Central memory CD8-positive, alpha-beta T cell (primary cell): ENCODE results near the gene COL15A1.

Experiments used
- ATAC-seq: fragments of 150-1000 bp; cut with Tn5 transposase; replicated peaks from 2 replicates; pipeline ENCODE4 v1.10.0; 2022; ENCODE audit warnings: mild to moderate bottlenecking, moderate FRiP score, moderate number of reproducible peaks; ENCODE audit not compliant: poor library complexity, severe bottlenecking; ENCODE audit errors: extremely low read depth
- DNase-seq, 2 donors: peaks; one replicate each; pipeline ENCODE4 v3.0.0; 2021; ENCODE audit warnings: low spot score in 2 of 2
- H3K27ac Mint-ChIP-seq: one replicate; pipeline ENCODE4 v1.8.0; 2022; ENCODE audit warnings: low read depth, mild to moderate bottlenecking, moderate library complexity, mixed read lengths
- H3K27me3 Mint-ChIP-seq: one replicate; pipeline ENCODE4 v1.8.0; 2022; ENCODE audit warnings: mixed read lengths
- H3K36me3 Mint-ChIP-seq: one replicate; pipeline ENCODE4 v1.8.0; 2022; ENCODE audit warnings: mild to moderate bottlenecking, moderate library complexity, mixed read lengths; ENCODE audit not compliant: insufficient read depth
- H3K4me1 Mint-ChIP-seq: one replicate; pipeline ENCODE4 v1.8.0; 2022; ENCODE audit warnings: mixed read lengths
- H3K4me3 Mint-ChIP-seq: one replicate; pipeline ENCODE4 v1.8.0; 2022; ENCODE audit warnings: mild to moderate bottlenecking, moderate library complexity, mixed read lengths
- H3K9me3 Mint-ChIP-seq: one replicate; pipeline ENCODE4 v1.8.0; 2022; ENCODE audit warnings: mixed read lengths

The COL15A1 gene

DNA sequence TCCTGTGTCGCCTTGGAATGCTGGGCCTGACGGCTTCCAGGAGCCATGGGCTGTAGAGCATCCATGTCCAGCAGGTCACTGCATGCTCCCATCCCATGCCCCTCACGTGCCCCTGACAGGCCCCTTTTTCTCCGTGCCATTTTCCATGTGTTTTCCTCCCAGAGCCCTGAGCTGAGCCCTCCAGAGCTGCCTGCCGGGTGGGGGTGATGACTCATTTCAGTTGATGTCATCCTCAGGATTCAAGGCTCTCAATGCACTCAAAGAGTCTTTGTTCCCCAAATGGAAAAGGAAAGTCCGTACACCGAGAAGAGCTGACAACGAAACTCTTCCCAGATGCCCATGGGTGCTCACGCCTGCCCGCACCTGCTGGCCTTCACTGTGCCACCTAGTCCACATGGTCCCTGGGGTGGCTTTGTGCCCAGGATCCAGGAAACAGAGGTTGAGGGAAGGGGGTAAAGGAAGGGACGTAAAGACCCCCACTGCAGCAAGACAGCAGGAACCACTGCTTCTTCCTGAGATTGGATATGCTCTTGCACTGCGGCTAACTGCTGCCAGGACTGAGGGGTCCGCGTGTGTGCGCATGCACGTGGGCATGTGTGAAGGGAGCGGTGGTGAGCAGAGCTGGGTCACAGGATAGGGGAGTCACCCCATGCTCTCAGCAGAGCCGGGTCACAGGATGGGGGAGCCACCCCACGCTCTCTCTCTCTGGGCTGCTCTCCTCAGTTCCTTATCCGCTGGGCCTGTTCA is 27.6 kb downstream of the COL15A1 start:
- no peak for DNase-seq
- H3K9me3 Mint-ChIP-seq, result no peaks in the 10 kb centered on the region
- no peak for ATAC-seq
- H3K4me3 Mint-ChIP-seq, result no peak overlapping the region
- no peak overlapping the region for H3K27ac Mint-ChIP-seq
- H3K36me3 Mint-ChIP-seq, result peaks cover 2% of the 10 kb centered on the region
- H3K27me3 Mint-ChIP-seq, result no peaks in the 10 kb centered on the region
- no peaks in the 10 kb centered on the region for H3K4me1 Mint-ChIP-seq

- Mint-ChIP-seq H3K27me3 (no peaks in the 10 kb centered on the region), H3K4me3 (no peak overlapping the region), H3K4me1 (no peaks in the 10 kb centered on the region), H3K27ac (no peak overlapping the region), H3K36me3 (peaks cover 2% of the 10 kb centered on the region), H3K9me3 (no peaks in the 10 kb centered on the region)
- ATAC-seq (no peak), DNase-seq (no peak)
Observed at GRCh38 chr9:98971915-98972223, 28.2 kb downstream of the COL15A1 start.

GRCh38 chr9:98972716-98973115 is 29.0 kb downstream of the COL15A1 start:
- H3K4me1 Mint-ChIP-seq, result no peaks in the 10 kb centered on the region
- ATAC-seq (no peak), DNase-seq (no peak)
- H3K36me3 Mint-ChIP-seq, result peaks cover 2% of the 10 kb centered on the region
- H3K27me3 Mint-ChIP-seq, result no peaks in the 10 kb centered on the region
- H3K27ac Mint-ChIP-seq, result no peak overlapping the region
- H3K4me3 Mint-ChIP-seq, result no peak overlapping the region
- no peaks in the 10 kb centered on the region for H3K9me3 Mint-ChIP-seq

DNA sequence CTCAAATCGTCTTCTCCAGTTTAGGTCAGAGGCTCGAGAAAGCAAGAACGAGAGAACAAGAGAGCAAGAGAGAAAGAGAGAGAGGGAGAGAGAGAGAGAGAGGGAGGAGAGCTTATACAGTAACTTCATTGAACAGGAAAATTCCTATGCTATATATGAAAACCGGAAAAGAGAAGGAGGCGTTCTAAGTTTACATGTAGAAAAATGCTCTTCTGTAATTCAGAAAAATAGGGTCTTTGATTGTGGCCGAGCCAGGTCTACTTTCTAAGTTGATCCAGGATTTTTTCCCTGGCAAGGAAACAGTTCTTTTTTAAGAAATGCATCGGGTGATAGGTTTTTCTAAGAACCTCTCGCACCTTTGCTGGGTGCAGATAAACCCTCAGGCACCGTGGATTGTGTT is 29.5 kb downstream of the COL15A1 start:
- Mint-ChIP-seq H3K27ac (no peak overlapping the region), H3K9me3 (no peaks in the 10 kb centered on the region), H3K27me3 (no peaks in the 10 kb centered on the region), H3K4me1 (no peaks in the 10 kb centered on the region), H3K36me3 (peaks cover 2% of the 10 kb centered on the region), H3K4me3 (no peak overlapping the region)
- DNase-seq (no peak), ATAC-seq (no peak)

GRCh38 chr9:98973576-98973975 is 29.9 kb downstream of the COL15A1 start:
- H3K36me3 Mint-ChIP-seq, result peaks cover 2% of the 10 kb centered on the region
- H3K9me3 Mint-ChIP-seq, result no peaks in the 10 kb centered on the region
- ATAC-seq (no peak), DNase-seq (no peak)
- H3K27ac Mint-ChIP-seq, result no peak overlapping the region
- H3K27me3 Mint-ChIP-seq, result no peaks in the 10 kb centered on the region
- H3K4me3 Mint-ChIP-seq, result no peak overlapping the region
- no peaks in the 10 kb centered on the region for H3K4me1 Mint-ChIP-seq

GRCh38 chr9:98974106-98974505 is 30.4 kb downstream of the COL15A1 start:
- Mint-ChIP-seq H3K4me1 (no peaks in the 10 kb centered on the region), H3K36me3 (peaks cover 2% of the 10 kb centered on the region), H3K27me3 (no peaks in the 10 kb centered on the region), H3K4me3 (no peak overlapping the region), H3K9me3 (no peaks in the 10 kb centered on the region), H3K27ac (no peak overlapping the region)
- ATAC-seq, result no peak
- no peak for DNase-seq

- Mint-ChIP-seq H3K27ac (no peak overlapping the region), H3K27me3 (no peaks in the 10 kb centered on the region), H3K4me3 (no peak overlapping the region), H3K9me3 (no peaks in the 10 kb centered on the region), H3K4me1 (no peaks in the 10 kb centered on the region), H3K36me3 (peaks cover 2% of the 10 kb centered on the region)
- ATAC-seq, result no peak
- DNase-seq, result no peak
Observed at GRCh38 chr9:98974554-98974953, 30.8 kb downstream of the COL15A1 start.

GRCh38 chr9:98974994-98975712 is 31.4 kb downstream of the COL15A1 start:
- H3K27ac Mint-ChIP-seq, result no peak overlapping the region
- DNase-seq (peak; percentile 66 to 74), ATAC-seq (peak; percentile 87)
- H3K4me3 Mint-ChIP-seq, result peak overlapping the region; percentile 32
- no peaks in the 10 kb centered on the region for H3K9me3 Mint-ChIP-seq
- H3K27me3 Mint-ChIP-seq, result no peaks in the 10 kb centered on the region
- no peaks in the 10 kb centered on the region for H3K4me1 Mint-ChIP-seq
- H3K36me3 Mint-ChIP-seq, result peaks cover 2% of the 10 kb centered on the region

DNA sequence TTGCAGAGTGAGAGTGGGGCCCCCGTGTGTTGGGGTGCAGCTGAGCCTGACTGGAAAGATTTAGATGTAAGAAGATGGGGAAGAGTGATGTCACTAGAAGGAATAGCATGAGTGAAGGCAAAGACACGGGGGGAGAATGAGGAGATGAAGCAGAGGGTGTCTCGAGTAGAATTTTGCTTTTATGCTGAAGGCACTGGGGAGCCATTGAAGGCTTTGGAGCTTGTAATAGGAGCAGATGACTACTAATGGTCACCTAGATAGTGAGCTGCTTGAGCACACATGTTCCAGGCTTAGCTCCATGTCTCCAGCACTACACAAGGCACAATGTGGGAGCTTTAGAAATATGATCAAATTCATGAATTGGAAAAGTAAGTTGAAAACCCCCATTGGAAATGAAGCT is 32.1 kb downstream of the COL15A1 start:
- Mint-ChIP-seq H3K27ac (no peak overlapping the region), H3K4me3 (no peak overlapping the region), H3K36me3 (peaks cover 2% of the 10 kb centered on the region), H3K27me3 (no peaks in the 10 kb centered on the region), H3K9me3 (no peaks in the 10 kb centered on the region), H3K4me1 (no peaks in the 10 kb centered on the region)
- no peak for ATAC-seq
- no peak for DNase-seq

DNA sequence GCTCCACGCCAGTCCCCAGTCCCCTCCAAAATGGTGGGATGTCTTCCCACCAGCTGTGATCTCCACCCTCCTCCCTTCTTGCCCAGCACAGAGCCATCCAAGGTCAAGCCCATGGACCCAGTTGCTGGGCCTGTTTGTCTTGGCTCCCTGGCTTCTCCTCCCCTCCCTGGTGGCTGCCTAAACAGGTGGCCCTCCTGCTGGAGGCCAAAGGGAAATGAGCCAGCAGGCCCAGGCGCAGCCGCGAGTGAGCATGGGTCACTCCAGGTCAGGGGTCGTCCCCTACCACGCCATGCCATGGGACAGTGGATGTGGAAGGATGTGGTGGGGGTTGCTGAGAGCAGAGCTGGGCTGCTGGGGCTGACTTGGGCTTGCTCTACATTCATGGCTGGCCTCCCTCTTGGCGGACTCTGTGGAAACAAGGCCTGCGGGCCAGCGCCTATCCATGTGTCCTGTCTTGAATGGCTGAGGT is 33.6 kb downstream of the COL15A1 start:
- Mint-ChIP-seq H3K4me3 (no peak overlapping the region), H3K36me3 (peaks cover 2% of the 10 kb centered on the region), H3K9me3 (no peaks in the 10 kb centered on the region), H3K27me3 (no peaks in the 10 kb centered on the region), H3K27ac (no peak overlapping the region), H3K4me1 (no peaks in the 10 kb centered on the region)
- no peak for ATAC-seq
- no peak for DNase-seq

GRCh38 chr9:98977813-98978212 is 34.1 kb downstream of the COL15A1 start:
- Mint-ChIP-seq H3K9me3 (no peaks in the 10 kb centered on the region), H3K36me3 (peaks cover 2% of the 10 kb centered on the region), H3K4me1 (no peaks in the 10 kb centered on the region), H3K4me3 (no peak overlapping the region), H3K27ac (no peak overlapping the region), H3K27me3 (no peaks in the 10 kb centered on the region)
- ATAC-seq, result no peak
- no peak for DNase-seq

- no peaks in the 10 kb centered on the region for H3K9me3 Mint-ChIP-seq
- ATAC-seq (no peak), DNase-seq (no peak)
- H3K36me3 Mint-ChIP-seq, result peaks cover 2% of the 10 kb centered on the region
- no peak overlapping the region for H3K27ac Mint-ChIP-seq
- H3K4me1 Mint-ChIP-seq, result no peaks in the 10 kb centered on the region
- no peak overlapping the region for H3K4me3 Mint-ChIP-seq
- no peaks in the 10 kb centered on the region for H3K27me3 Mint-ChIP-seq
Observed at GRCh38 chr9:98978231-98978681, 34.5 kb downstream of the COL15A1 start.

DNA sequence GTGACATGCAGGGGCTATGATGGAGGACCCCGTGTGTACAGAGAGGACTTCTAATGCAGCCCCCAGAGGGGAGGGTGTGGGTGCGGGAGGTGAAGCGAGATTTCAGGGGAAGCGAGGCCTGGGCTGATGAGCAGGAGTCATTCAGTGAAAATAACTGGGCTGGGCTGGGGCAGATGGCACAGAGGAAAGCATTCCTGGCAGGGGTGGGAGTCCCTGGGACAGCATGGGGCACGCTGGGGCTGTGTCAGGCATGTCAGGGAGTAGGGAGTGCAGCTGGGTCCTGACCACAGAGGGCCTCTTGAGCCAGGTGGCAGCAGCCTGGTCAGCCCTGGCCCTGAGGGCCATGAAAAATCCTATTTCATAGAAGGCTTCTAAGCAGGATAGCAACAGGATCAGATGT is 36.6 kb downstream of the COL15A1 start:
- H3K27me3 Mint-ChIP-seq, result no peaks in the 10 kb centered on the region
- ATAC-seq, result no peak
- no peak overlapping the region for H3K4me3 Mint-ChIP-seq

More for the DNA sequence above, 36.6 kb downstream of the COL15A1 start:
- Mint-ChIP-seq H3K4me1 (no peaks in the 10 kb centered on the region), H3K27ac (no peak overlapping the region), H3K9me3 (no peaks in the 10 kb centered on the region), H3K36me3 (no peaks in the 10 kb centered on the region)
- DNase-seq, result no peak
